SK-N-MC (cell line): Measurements from ENCODE around the gene ERGIC1.

ENCODE experiments used
- DNase-seq: peaks from one replicate; pipeline ENCODE4 v3.0.0-alpha.2; 2011; ENCODE audit warnings: low read depth, low spot score
- H3K27ac ChIP-seq: fragments of 200-600 bp; sonication (generic); 2 replicates; pipeline ENCODE4 v1.5.1; 2016; ENCODE audit warnings: mixed run types
- H3K36me3 ChIP-seq: fragments of 200-600 bp; sonication (generic); 2 replicates; pipeline ENCODE4 v1.6.1; 2017; ENCODE audit warnings: antibody characterized with exemption, low read length, mixed read lengths; ENCODE audit not compliant: insufficient read depth
- H3K4me3 ChIP-seq: fragments of 200-600 bp; sonication (generic); 2 replicates; pipeline ENCODE4 v1.5.1; 2016
- H3K9ac ChIP-seq: fragments of 200-600 bp; sonication (generic); 2 replicates; pipeline ENCODE4 v1.8.0; 2017; ENCODE audit warnings: mixed run types, mixed read lengths; ENCODE audit not compliant: insufficient read length
- H3K9me3 ChIP-seq: fragments of 200-600 bp; sonication (generic); 2 replicates; pipeline ENCODE4 v1.6.1; 2017; ENCODE audit warnings: low read depth, mild to moderate bottlenecking, antibody characterized with exemption, low read length, moderate library complexity, mixed read lengths
- EZH2 ChIP-seq: fragments of 200-600 bp; sonication (generic); IDR thresholded peaks from one replicate; pipeline ENCODE4 v1.6.1; 2017; ENCODE audit warnings: antibody characterized with exemption
- FOXP2 ChIP-seq: optimal IDR thresholded peaks from 2 replicates; pipeline ENCODE3; 2011; ENCODE audit warnings: mild to moderate bottlenecking, moderate library complexity; ENCODE audit not compliant: insufficient read depth; ENCODE audit errors: extremely low read length, control extremely low read depth
- POLR2AphosphoS5 ChIP-seq: IDR thresholded peaks from 2 replicates; pipeline ENCODE4 v1.6.1; 2012; ENCODE audit warnings: mild to moderate bottlenecking, low read depth, low read length, borderline replicate concordance

ERGIC1 gene

GRCh38 chr5:172799416-172799815 is 34.6 kb upstream of the ERGIC1 start:
- Histone ChIP-seq H3K36me3 (no peaks in the 10 kb centered on the region), H3K4me3 (no peak overlapping the region), H3K9me3 (no peaks in the 10 kb centered on the region), H3K9ac (no peak overlapping the region), H3K27ac (no peak overlapping the region)
- TF ChIP-seq FOXP2, result no peak
- no peak for TF ChIP-seq EZH2
- TF ChIP-seq POLR2AphosphoS5, result no peak
- no peak for DNase-seq

- no peak overlapping the region for H3K4me3 ChIP-seq
- DNase-seq, result no peak
- no peak overlapping the region for H3K27ac ChIP-seq
- no peak overlapping the region for H3K9ac ChIP-seq
- TF ChIP-seq EZH2, result no peak
- no peak for TF ChIP-seq POLR2AphosphoS5
- TF ChIP-seq FOXP2, result no peak
- H3K36me3 ChIP-seq, result no peaks in the 10 kb centered on the region
- no peaks in the 10 kb centered on the region for H3K9me3 ChIP-seq
Measured at GRCh38 chr5:172800088-172800551, 33.9 kb upstream of the ERGIC1 start.

- H3K9ac ChIP-seq, result no peak overlapping the region
Measured at GRCh38 chr5:172801179-172801671, 32.8 kb upstream of the ERGIC1 start.

GRCh38 chr5:172802112-172802511 is 31.9 kb upstream of the ERGIC1 start:
- H3K27ac ChIP-seq, result no peak overlapping the region
- no peaks in the 10 kb centered on the region for H3K36me3 ChIP-seq
- TF ChIP-seq EZH2 (no peak), FOXP2 (no peak), POLR2AphosphoS5 (no peak)
- no peak overlapping the region for H3K9ac ChIP-seq
- DNase-seq, result no peak
- no peak overlapping the region for H3K4me3 ChIP-seq
- no peaks in the 10 kb centered on the region for H3K9me3 ChIP-seq

More at GRCh38 chr5:172801179-172801671, 32.8 kb upstream of the ERGIC1 start:
- H3K27ac ChIP-seq, result no peak overlapping the region
- TF ChIP-seq POLR2AphosphoS5 (no peak), EZH2 (no peak), FOXP2 (no peak)
- H3K9me3 ChIP-seq, result no peaks in the 10 kb centered on the region
- DNase-seq, result no peak
- H3K36me3 ChIP-seq, result no peaks in the 10 kb centered on the region
- H3K4me3 ChIP-seq, result no peak overlapping the region

- no peak for TF ChIP-seq POLR2AphosphoS5
- no peak overlapping the region for H3K9ac ChIP-seq
- no peak for DNase-seq
Measured at GRCh38 chr5:172802567-172803176, 31.4 kb upstream of the ERGIC1 start.

GRCh38 chr5:172805018-172805683 is 28.9 kb upstream of the ERGIC1 start:
- TF ChIP-seq POLR2AphosphoS5 (no peak), FOXP2 (no peak), EZH2 (no peak)
- Histone ChIP-seq H3K27ac (no peak overlapping the region), H3K4me3 (no peak overlapping the region), H3K36me3 (no peaks in the 10 kb centered on the region), H3K9ac (no peak overlapping the region), H3K9me3 (no peaks in the 10 kb centered on the region)
- no peak for DNase-seq

More at GRCh38 chr5:172802567-172803176, 31.4 kb upstream of the ERGIC1 start:
- Histone ChIP-seq H3K27ac (no peak overlapping the region), H3K9me3 (no peaks in the 10 kb centered on the region), H3K4me3 (no peak overlapping the region), H3K36me3 (no peaks in the 10 kb centered on the region)

- no peak for DNase-seq
- Histone ChIP-seq H3K9ac (no peak overlapping the region), H3K4me3 (no peak overlapping the region), H3K9me3 (no peaks in the 10 kb centered on the region), H3K27ac (no peak overlapping the region), H3K36me3 (no peaks in the 10 kb centered on the region)
- no peak for TF ChIP-seq FOXP2
- no peak for TF ChIP-seq POLR2AphosphoS5
Measured at GRCh38 chr5:172805736-172806255, 28.3 kb upstream of the ERGIC1 start.

GRCh38 chr5:172806897-172807672 is 27.0 kb upstream of the ERGIC1 start:
- Histone ChIP-seq H3K9me3 (no peaks in the 10 kb centered on the region), H3K9ac (no peak overlapping the region), H3K4me3 (no peak overlapping the region), H3K27ac (no peak overlapping the region), H3K36me3 (no peaks in the 10 kb centered on the region)
- TF ChIP-seq EZH2 (no peak), FOXP2 (no peak), POLR2AphosphoS5 (no peak)
- no peak for DNase-seq
